NCI-H128 (cell line): ENCODE measurements around the gene SLC2A10.

ENCODE experiments used
- DNase-seq: peaks from one replicate; lab custom pipeline; 2025; ENCODE audit not compliant: unreplicated experiment; lab: John Stamatoyannopoulos, UW

The SLC2A10 gene

GRCh38 chr20:46764068-46764467 lies 54.6 kb downstream of the SLC2A10 start:
- DNase-seq = no peak

DNA sequence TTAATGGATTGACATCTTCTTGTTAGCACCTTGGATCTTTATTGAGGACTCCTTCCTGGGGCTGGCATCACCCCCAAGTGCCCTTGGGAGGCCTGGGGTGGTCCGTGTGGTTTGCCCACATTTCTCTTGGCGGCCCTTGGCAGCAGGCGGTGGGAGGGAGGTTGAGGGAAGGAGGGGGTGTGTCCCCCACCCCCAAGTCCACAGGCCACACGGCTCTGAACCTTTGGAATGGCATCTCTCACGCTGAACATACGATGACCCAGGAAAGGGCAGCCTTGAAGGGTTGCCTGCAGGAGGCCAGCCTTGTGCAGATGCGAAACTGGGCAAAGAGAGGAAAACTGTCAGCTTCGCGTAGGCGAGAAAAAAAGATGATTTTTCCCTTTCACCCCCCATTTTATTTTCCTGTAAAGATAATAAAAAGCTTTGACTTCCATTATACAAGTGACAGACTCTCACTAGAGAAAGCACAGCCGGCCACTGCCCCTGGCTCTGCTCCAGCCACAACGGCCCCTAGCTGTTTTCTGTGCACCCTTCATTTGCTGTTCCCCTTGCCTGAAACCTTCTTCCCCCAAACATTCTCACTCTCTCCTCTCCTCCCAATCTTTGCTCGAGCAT lies 56.2 kb downstream of the SLC2A10 start:
- DNase-seq = no peak

GRCh38 chr20:46767127-46767761 lies 57.8 kb downstream of the SLC2A10 start:
- peak; percentile 22 for DNase-seq

- DNase-seq = no peak
These were observed 61.1 kb downstream of the SLC2A10 start for GRCh38 chr20:46770330-46771194.

- no peak for DNase-seq
These were observed 61.7 kb downstream of the SLC2A10 start for GRCh38 chr20:46771195-46771588.

GRCh38 chr20:46772901-46773300 lies 63.5 kb downstream of the SLC2A10 start:
- DNase-seq = no peak

- no peak for DNase-seq
These were observed 64.2 kb downstream of the SLC2A10 start for GRCh38 chr20:46773680-46774079.

- no peak for DNase-seq
These were observed 64.8 kb downstream of the SLC2A10 start for GRCh38 chr20:46774236-46774635.

GRCh38 chr20:46774943-46775560 lies 65.6 kb downstream of the SLC2A10 start:
- DNase-seq = no peak

DNA sequence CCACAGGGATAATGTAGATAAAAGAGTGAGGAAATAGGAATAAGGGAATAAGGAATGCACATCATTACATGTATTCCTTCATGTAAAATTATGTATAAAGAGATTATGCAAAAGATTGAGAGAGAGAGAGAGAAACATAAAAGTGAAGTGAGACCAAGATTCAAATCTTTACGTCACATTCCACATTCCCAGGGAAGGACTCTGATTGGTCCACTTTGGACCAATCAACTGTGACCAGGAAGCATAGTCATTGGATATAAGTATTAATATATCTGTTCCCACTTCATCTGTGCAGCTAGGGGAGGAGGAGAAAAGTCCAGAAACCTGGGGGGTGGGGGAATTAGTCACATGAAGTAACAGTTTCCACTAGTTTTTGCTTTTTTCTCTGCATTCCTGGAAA lies 66.4 kb downstream of the SLC2A10 start:
- DNase-seq = no peak

- DNase-seq = no peak
These were observed 67.9 kb downstream of the SLC2A10 start for GRCh38 chr20:46777331-46777730.

DNA sequence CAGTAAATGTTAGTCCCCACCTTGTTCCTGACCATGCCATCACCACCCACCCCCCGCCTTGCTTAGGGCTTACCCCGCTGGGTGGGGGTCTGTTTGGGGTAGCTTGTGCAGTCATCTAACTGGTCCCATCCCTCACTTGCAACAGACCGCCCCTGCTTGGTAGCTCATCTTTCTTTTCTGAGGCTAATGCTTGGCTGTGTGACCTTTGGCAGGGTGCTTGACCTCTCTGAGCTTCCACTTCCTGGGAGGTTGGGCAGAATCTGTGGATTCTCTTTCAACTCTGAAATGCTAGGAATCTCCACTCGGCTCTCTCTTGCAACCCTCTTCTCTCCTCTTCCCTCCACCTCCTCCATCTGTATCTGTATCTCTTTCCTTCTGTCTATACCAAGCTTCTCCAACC lies 70.4 kb downstream of the SLC2A10 start:
- no peak for DNase-seq

GRCh38 chr20:46784436-46785127 lies 75.1 kb downstream of the SLC2A10 start:
- no peak for DNase-seq
